ENCODE data around the gene R3HDM4. TPM values are rescaled to one million over a fixed set of nuclear protein-coding genes. Genes with fewer than 3 reads are reported as not detected.

R3HDM4 gene
- total and polyA plus RNA-seq, 11 donors: 17.1 to 47.1 (median 24.2) TPM

DNA sequence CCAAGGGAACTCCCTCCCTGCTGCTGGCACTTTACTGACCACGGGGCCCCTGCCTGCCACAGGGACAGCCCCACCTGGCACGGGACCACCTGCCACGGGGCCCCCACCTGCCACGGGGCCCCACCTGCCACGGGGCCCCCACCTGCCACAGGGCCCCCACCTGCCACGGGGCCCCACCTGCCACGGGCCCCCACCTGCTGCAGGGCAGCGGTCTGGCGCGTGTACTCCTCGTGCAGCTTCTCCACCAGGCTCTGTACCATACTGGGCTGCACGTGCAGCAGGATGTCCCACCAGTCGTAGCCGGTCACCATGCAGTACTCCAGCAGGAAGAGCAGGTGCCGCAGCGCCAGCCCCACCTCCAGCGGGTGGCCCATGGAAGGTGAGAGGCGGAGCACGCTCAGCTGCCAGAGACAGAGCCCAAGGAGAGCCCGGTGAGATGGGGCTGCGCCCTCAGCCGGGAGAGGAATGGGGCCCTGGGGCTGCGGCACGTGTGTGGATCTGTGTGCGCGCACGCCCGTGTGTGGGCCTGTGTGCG, 36.2 kb downstream of the R3HDM4 start:
- TF ChIP-seq, protein P1, sequence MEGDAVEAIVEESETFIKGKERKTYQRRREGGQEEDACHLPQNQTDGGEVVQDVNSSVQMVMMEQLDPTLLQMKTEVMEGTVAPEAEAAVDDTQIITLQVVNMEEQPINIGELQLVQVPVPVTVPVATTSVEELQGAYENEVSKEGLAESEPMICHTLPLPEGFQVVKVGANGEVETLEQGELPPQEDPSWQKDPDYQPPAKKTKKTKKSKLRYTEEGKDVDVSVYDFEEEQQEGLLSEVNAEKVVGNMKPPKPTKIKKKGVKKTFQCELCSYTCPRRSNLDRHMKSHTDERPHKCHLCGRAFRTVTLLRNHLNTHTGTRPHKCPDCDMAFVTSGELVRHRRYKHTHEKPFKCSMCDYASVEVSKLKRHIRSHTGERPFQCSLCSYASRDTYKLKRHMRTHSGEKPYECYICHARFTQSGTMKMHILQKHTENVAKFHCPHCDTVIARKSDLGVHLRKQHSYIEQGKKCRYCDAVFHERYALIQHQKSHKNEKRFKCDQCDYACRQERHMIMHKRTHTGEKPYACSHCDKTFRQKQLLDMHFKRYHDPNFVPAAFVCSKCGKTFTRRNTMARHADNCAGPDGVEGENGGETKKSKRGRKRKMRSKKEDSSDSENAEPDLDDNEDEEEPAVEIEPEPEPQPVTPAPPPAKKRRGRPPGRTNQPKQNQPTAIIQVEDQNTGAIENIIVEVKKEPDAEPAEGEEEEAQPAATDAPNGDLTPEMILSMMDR (IDR thresholded peaks at IDR 0.05): no peak
- WGBS, 4 donors: 89 to 93% (median 91%) methylated on average over 26 to 29 of the region's 29 CpGs
- intact Hi-C loops (cut with DNase I): loop anchor here in 1 of 10 donors (5.0 kb wide), 1 partner anchor 40 kb away; the partner anchor contains the start of gene KISS1R
- Histone ChIP-seq H3K27ac (no peak overlapping the region), H3K9me3 (no peaks in the 10 kb centered on the region), H3K4me3 (no peak overlapping the region), H3K36me3 (peaks cover 0 to 69% (median 53%) of the 10 kb centered on the region in 9 donors), H3K4me1 (peaks cover 0 to 8% (median 0%) of the 10 kb centered on the region in 12 donors), H3K27me3 (no peaks in the 10 kb centered on the region)
- ATAC-seq (no peak), DNase-seq (no peak)

- WGBS, 4 donors: 75 to 85% (median 79%) methylated on average over 18 of the region's 18 CpGs
- no peak for ATAC-seq
- peaks cover 0 to 61% (median 45%) of the 10 kb centered on the region in 9 donors for H3K36me3 ChIP-seq
- no peak for DNase-seq
- peaks cover 0 to 11% (median 0%) of the 10 kb centered on the region in 12 donors for H3K4me1 ChIP-seq
- no peaks in the 10 kb centered on the region for H3K27me3 ChIP-seq
- TF ChIP-seq, protein P1 (IDR thresholded peaks at IDR 0.05): no peak
- TF ChIP-seq POLR2A (IDR thresholded peaks at IDR 0.05): no peak
- intact Hi-C loops (cut with DNase I): loop anchor here in 1 of 10 donors (5.0 kb wide), 1 partner anchor 41 kb away; the partner anchor contains the start of gene KISS1R
- H3K27ac ChIP-seq: no peak overlapping the region
- no peaks in the 10 kb centered on the region for H3K9me3 ChIP-seq
- H3K4me3 ChIP-seq: no peak overlapping the region
These were observed 36.9 kb downstream of the R3HDM4 start for GRCh38 chr19:876089-876488.

- 92 to 95% (median 93%) methylated on average over 24 to 28 of the region's 28 CpGs for WGBS, 4 donors
- Histone ChIP-seq H3K27me3 (no peaks in the 10 kb centered on the region), H3K9me3 (no peaks in the 10 kb centered on the region), H3K27ac (no peak overlapping the region), H3K36me3 (peaks cover 0 to 59% (median 41%) of the 10 kb centered on the region in 9 donors), H3K4me3 (no peak overlapping the region), H3K4me1 (peaks cover 0 to 15% (median 0%) of the 10 kb centered on the region in 12 donors)
- ATAC-seq: no peak
- no peak for DNase-seq
- intact Hi-C loops (cut with DNase I): loop anchor here in 1 of 10 donors (5.0 kb wide), 1 partner anchor 42 kb away; the partner anchor contains the start of gene KISS1R
- no peak for TF ChIP-seq POLR2A (IDR thresholded peaks at IDR 0.05)
- TF ChIP-seq, protein P1 (IDR thresholded peaks at IDR 0.05): no peak
These were observed 37.6 kb downstream of the R3HDM4 start for GRCh38 chr19:875265-875879.

- ATAC-seq: no peak
- WGBS, 4 donors: 93 to 96% (median 93%) methylated on average over 22 of the region's 22 CpGs
These were observed 39.4 kb downstream of the R3HDM4 start for GRCh38 chr19:873561-874041.

More at GRCh38 chr19:873561-874041, 39.4 kb downstream of the R3HDM4 start:
- no peak for TF ChIP-seq POLR2A (IDR thresholded peaks at IDR 0.05)
- TF ChIP-seq, protein P1 (IDR thresholded peaks at IDR 0.05): no peak
- Histone ChIP-seq H3K4me1 (peaks cover 0 to 21% (median 7%) of the 10 kb centered on the region in 12 donors), H3K36me3 (peaks cover 0 to 65% (median 39%) of the 10 kb centered on the region in 9 donors), H3K27ac (no peak overlapping the region), H3K4me3 (no peak overlapping the region), H3K9me3 (no peaks in the 10 kb centered on the region), H3K27me3 (no peaks in the 10 kb centered on the region)
- DNase-seq: no peak
- intact Hi-C loops (cut with DNase I): loop anchor here in 1 of 10 donors (5.0 kb wide), 1 partner anchor 39 kb away; the partner anchor contains the start of gene R3HDM4

All from heart left ventricle (tissue), 16 donors.